GM19035 (cell line): ENCODE measurements around the gene USP17L21.
"Not testable (repeated sequence)": the region's sequence is repeated elsewhere in the genome, so short reads cannot be mapped to it uniquely, and the experiment has no call there.

Experiments used
- ATAC-seq: cut with Tn5 transposase; IDR thresholded peaks from one replicate; pipeline ENCODE4 v1.9.1; 2021; ENCODE audit not compliant: unreplicated experiment

The USP17L21 gene, protein sequence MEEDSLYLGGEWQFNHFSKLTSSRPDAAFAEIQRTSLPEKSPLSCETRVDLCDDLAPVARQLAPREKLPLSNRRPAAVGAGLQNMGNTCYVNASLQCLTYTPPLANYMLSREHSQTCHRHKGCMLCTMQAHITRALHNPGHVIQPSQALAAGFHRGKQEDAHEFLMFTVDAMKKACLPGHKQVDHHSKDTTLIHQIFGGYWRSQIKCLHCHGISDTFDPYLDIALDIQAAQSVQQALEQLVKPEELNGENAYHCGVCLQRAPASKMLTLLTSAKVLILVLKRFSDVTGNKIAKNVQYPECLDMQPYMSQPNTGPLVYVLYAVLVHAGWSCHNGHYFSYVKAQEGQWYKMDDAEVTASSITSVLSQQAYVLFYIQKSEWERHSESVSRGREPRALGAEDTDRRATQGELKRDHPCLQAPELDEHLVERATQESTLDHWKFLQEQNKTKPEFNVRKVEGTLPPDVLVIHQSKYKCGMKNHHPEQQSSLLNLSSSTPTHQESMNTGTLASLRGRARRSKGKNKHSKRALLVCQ

DNA sequence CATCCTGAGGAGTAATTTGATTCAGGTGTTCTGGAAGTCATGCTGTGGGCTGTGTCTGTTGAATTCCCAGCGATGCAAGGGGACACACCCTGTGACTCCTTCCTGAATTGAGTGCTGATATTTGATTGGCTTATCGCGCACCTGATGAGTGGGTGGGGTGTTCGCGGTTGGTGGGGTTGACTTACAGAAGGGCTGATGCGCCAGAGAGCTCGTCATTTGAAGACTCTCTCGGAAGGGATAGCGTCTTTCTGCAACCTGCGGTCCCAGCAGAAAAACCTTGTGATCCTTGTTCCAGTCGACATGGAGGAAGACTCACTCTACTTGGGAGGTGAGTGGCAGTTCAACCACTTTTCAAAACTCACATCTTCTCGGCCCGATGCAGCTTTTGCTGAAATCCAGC lies at the start of gene USP17L21:
Gene USP17L21, plus strand, starts transcription at position 301 of the 400 bp plus-strand sequence. Its CDS starts 0 bp downstream, at position 301.
- not testable (repeated sequence) for ATAC-seq

DNA sequence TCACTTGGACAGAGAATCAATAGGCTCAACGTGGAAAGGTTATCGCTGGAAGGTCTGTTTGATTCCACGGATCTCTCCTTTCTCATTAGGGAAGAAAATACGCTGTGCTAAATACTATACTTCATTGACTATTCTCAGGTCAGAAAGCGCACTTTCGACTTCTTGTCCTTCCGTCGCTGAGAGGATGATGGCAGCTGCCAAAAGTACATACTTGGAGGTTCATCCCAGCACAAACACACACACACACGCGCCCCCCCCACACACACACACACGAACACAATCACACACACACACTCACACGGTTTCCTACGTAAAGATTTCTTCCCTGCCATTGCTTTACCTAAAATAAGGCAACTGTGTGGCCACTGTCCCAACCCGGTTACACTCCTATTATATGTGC lies 48.0 kb upstream of the USP17L21 start:
- not testable (repeated sequence) for ATAC-seq

DNA sequence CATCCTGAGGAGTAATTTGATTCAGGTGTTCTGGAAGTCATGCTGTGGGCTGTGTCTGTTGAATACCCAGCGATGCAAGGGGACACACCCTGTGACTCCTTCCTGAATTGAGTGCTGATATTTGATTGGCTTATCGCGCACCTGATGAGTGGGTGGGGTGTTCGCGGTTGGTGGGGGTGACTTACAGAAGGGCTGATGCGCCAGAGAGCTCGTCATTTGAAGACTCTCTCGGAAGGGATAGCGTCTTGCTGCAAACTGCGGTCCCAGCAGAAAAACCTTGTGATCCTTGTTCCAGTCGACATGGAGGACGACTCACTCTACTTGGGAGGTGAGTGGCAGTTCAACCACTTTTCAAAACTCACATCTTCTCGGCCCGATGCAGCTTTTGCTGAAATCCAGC lies 47.6 kb upstream of the USP17L21 start, which contains the start of gene USP17L11:
Gene USP17L11, plus strand, starts transcription at position 301 of the 400 bp plus-strand sequence. Its CDS starts 0 bp downstream, at position 301.
- ATAC-seq = not testable (repeated sequence)

DNA sequence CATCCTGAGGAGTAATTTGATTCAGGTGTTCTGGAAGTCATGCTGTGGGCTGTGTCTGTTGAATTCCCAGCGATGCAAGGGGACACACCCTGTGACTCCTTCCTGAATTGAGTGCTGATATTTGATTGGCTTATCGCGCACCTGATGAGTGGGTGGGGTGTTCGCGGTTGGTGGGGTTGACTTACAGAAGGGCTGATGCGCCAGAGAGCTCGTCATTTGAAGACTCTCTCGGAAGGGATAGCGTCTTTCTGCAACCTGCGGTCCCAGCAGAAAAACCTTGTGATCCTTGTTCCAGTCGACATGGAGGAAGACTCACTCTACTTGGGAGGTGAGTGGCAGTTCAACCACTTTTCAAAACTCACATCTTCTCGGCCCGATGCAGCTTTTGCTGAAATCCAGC lies 42.8 kb upstream of the USP17L21 start, which contains the start of gene USP17L12:
Gene USP17L12, plus strand, starts transcription at position 301 of the 400 bp plus-strand sequence. Its CDS starts 0 bp downstream, at position 301.
- not testable (repeated sequence) for ATAC-seq

DNA sequence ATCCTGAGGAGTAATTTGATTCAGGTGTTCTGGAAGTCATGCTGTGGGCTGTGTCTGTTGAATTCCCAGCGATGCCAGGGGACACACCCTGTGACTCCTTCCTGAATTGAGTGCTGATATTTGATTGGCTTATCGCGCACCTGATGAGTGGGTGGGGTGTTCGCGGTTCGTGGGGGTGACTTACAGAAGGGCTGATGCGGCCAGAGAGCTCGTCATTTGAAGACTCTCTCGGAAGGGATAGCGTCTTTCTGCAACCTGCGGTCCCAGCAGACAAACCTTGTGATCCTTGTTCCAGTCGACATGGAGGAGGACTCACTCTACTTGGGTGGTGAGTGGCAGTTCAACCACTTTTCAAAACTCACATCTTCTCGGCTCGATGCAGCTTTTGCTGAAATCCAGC lies 38.1 kb upstream of the USP17L21 start, which contains the start of gene USP17L13:
Gene USP17L13, plus strand, starts transcription at position 301 of the 400 bp plus-strand sequence. Its CDS starts 0 bp downstream, at position 301.
- ATAC-seq = not testable (repeated sequence)

DNA sequence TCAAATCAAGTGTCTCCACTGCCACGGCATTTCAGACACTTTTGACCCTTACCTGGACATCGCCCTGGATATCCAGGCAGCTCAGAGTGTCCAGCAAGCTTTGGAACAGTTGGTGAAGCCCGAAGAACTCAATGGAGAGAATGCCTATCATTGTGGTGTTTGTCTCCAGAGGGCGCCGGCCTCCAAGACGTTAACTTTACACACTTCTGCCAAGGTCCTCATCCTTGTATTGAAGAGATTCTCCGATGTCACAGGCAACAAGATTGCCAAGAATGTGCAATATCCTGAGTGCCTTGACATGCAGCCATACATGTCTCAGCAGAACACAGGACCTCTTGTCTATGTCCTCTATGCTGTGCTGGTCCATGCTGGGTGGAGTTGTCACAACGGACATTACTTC lies 32.4 kb upstream of the USP17L21 start:
- ATAC-seq = not testable (repeated sequence)

DNA sequence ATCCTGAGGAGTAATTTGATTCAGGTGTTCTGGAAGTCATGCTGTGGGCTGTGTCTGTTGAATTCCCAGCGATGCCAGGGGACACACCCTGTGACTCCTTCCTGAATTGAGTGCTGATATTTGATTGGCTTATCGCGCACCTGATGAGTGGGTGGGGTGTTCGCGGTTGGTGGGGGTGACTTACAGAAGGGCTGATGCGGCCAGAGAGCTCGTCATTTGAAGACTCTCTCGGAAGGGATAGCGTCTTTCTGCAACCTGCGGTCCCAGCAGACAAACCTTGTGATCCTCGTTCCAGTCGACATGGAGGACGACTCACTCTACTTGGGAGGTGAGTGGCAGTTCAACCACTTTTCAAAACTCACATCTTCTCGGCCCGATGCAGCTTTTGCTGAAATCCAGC lies 28.6 kb upstream of the USP17L21 start, which contains the start of gene USP17L15:
Gene USP17L15, plus strand, starts transcription at position 301 of the 400 bp plus-strand sequence. Its CDS starts 0 bp downstream, at position 301.
- not testable (repeated sequence) for ATAC-seq

DNA sequence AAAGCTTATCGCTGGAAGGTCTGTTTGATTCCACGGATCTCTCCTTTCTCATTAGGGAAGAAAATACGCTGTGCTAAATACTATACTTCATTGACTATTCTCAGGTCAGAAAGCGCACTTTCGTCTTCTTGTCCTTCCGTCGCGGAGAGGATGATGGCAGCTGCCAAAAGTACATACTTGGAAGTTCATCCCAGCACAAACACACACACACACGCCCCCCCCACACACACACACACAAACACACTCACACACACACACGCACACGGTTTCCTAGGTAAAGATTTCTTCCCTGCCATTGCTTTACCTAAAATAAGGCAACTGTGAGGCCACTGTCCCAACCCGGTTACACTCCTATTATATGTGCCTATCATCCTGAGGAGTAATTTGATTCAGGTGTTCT lies 24.2 kb upstream of the USP17L21 start:
- not testable (repeated sequence) for ATAC-seq

DNA sequence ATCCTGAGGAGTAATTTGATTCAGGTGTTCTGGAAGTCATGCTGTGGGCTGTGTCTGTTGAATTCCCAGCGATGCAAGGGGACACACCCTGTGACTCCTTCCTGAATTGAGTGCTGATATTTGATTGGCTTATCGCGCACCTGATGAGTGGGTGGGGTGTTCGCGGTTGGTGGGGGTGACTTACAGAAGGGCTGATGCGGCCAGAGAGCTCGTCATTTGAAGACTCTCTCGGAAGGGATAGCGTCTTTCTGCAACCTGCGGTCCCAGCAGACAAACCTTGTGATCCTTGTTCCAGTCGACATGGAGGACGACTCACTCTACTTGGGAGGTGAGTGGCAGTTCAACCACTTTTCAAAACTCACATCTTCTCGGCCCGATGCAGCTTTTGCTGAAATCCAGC lies 19.1 kb upstream of the USP17L21 start, which contains the start of gene USP17L17:
Gene USP17L17, plus strand, starts transcription at position 301 of the 400 bp plus-strand sequence. Its CDS starts 0 bp downstream, at position 301.
- ATAC-seq = not testable (repeated sequence)

DNA sequence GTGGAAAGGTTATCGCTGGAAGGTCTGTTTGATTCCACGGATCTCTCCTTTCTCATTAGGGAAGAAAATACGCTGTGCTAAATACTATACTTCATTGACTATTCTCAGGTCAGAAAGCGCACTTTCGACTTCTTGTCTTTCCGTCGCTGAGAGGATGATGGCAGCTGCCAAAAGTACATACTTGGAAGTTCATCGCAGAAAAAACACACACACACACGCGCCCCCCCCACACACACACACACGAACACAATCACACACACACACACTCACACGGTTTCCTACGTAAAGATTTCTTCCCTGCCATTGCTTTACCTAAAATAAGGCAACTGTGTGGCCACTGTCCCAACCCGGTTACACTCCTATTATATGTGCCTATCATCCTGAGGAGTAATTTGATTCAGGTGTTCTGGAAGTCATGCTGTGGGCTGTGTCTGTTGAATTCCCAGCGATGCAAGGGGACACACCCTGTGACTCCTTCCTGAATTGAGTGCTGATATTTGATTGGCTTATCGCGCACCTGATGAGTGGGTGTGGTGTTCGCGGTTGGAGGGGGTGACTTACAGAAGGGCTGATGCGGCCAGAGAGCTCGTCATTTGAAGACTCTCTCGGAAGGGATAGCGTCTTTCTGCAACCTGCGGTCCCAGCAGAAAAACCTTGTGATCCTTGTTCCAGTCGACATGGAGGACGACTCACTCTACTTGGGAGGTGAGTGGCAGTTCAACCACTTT lies 14.6 kb upstream of the USP17L21 start, which contains the start of gene USP17L18:
Gene USP17L18, plus strand, starts transcription at position 678 of the 728 bp plus-strand sequence. Its CDS starts 0 bp downstream, at position 678.
- not testable (repeated sequence) for ATAC-seq

DNA sequence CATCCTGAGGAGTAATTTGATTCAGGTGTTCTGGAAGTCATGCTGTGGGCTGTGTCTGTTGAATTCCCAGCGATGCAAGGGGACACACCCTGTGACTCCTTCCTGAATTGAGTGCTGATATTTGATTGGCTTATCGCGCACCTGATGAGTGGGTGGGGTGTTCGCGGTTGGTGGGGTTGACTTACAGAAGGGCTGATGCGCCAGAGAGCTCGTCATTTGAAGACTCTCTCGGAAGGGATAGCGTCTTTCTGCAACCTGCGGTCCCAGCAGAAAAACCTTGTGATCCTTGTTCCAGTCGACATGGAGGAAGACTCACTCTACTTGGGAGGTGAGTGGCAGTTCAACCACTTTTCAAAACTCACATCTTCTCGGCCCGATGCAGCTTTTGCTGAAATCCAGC lies 9.6 kb upstream of the USP17L21 start, which contains the start of gene USP17L19:
Gene USP17L19, plus strand, starts transcription at position 301 of the 400 bp plus-strand sequence. Its CDS starts 0 bp downstream, at position 301.
- ATAC-seq = not testable (repeated sequence)

DNA sequence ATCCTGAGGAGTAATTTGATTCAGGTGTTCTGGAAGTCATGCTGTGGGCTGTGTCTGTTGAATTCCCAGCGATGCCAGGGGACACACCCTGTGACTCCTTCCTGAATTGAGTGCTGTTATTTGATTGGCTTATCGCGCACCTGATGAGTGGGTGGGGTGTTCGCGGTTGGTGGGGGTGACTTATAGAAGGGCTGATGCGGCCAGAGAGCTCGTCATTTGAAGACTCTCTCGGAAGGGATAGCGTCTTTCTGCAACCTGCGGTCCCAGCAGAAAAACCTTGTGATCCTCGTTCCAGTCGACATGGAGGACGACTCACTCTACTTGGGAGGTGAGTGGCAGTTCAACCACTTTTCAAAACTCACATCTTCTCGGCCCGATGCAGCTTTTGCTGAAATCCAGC lies 4.8 kb upstream of the USP17L21 start, which contains the start of gene USP17L20:
Gene USP17L20, plus strand, starts transcription at position 301 of the 400 bp plus-strand sequence. Its CDS starts 0 bp downstream, at position 301.
- ATAC-seq = not testable (repeated sequence)

DNA sequence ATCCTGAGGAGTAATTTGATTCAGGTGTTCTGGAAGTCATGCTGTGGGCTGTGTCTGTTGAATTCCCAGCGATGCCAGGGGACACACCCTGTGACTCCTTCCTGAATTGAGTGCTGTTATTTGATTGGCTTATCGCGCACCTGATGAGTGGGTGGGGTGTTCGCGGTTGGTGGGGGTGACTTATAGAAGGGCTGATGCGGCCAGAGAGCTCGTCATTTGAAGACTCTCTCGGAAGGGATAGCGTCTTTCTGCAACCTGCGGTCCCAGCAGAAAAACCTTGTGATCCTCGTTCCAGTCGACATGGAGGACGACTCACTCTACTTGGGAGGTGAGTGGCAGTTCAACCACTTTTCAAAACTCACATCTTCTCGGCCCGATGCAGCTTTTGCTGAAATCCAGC lies 4.6 kb downstream of the USP17L21 start, which contains the start of gene USP17L22:
Gene USP17L22, plus strand, starts transcription at position 301 of the 400 bp plus-strand sequence. Its CDS starts 0 bp downstream, at position 301.
- ATAC-seq = not testable (repeated sequence)

DNA sequence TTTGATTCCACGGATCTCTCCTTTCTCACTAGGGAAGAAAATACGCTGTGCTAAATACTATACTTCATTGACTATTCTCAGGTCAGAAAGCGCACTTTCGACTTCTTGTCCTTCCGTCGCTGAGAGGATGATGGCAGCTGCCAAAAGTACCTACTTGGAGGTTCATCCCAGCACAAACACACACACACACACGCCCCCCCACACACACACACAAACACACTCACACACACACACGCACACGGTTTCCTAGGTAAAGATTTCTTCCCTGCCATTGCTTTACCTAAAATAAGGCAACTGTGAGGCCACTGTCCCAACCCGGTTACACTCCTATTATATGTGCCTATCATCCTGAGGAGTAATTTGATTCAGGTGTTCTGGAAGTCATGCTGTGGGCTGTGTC lies 9.0 kb downstream of the USP17L21 start:
- ATAC-seq = not testable (repeated sequence)
